ENCODE data around the gene COMMD9. TPM values are rescaled to one million over a fixed set of nuclear protein-coding genes. Genes with fewer than 3 reads are reported as not detected.

Gene COMMD9
- total and polyA plus RNA-seq, 9 donors: 46.4 to 70.2 (median 54.2) TPM

- Histone ChIP-seq H3K27ac (ENCODE audit: low read length) (no peak overlapping the region), H3K4me3 (ENCODE audit: low read length) (no peak overlapping the region), H3K4me1 (ENCODE audit: control insufficient read depth, insufficient read depth, low read length) (peaks cover 2% of the 10 kb centered on the region), H3K9me3 (replicated peaks; ENCODE audit: control insufficient read depth, low read depth, low read length) (no peaks in the 10 kb centered on the region), H3K27me3 (ENCODE audit: control insufficient read depth, insufficient read depth, low read length) (peaks cover 2% of the 10 kb centered on the region), H3K36me3 (ENCODE audit: control insufficient read depth, insufficient read depth, low read length) (no peaks in the 10 kb centered on the region)
- 50% methylated on average over 1 of the region's 4 CpGs for WGBS (ENCODE audit: insufficient coverage)
- no peak for DNase-seq
These were observed 48.4 kb downstream of the COMMD9 start for GRCh38 chr11:36240801-36241200.

DNA sequence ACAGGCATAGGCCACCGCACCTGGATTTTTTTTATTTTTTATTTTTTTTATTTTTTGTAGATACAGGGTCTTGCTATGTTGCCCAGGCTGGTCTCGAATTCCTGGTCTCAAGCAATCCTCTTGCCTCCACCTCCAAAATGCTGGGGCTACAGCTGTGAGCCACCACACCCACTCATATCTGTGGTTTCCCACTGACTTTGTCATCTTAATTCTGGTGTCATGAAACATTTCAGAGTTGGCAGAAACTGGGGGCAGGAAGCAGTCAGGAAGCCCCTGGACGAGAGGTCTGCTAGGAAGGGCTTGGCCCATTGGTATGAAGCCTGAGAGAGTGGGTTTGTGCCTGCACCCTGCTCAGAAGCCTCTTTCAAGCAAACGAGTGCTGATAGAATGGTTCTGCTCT lies 49.1 kb downstream of the COMMD9 start:
- DNase-seq: no peak
- 51% methylated on average over 2 of the region's 4 CpGs for WGBS (ENCODE audit: insufficient coverage)
- Histone ChIP-seq H3K4me3 (ENCODE audit: low read length) (no peak overlapping the region), H3K4me1 (ENCODE audit: control insufficient read depth, insufficient read depth, low read length) (peaks cover 2% of the 10 kb centered on the region), H3K9me3 (replicated peaks; ENCODE audit: control insufficient read depth, low read depth, low read length) (no peaks in the 10 kb centered on the region), H3K27me3 (ENCODE audit: control insufficient read depth, insufficient read depth, low read length) (no peaks in the 10 kb centered on the region), H3K27ac (ENCODE audit: low read length) (no peak overlapping the region), H3K36me3 (ENCODE audit: control insufficient read depth, insufficient read depth, low read length) (no peaks in the 10 kb centered on the region)

DNA sequence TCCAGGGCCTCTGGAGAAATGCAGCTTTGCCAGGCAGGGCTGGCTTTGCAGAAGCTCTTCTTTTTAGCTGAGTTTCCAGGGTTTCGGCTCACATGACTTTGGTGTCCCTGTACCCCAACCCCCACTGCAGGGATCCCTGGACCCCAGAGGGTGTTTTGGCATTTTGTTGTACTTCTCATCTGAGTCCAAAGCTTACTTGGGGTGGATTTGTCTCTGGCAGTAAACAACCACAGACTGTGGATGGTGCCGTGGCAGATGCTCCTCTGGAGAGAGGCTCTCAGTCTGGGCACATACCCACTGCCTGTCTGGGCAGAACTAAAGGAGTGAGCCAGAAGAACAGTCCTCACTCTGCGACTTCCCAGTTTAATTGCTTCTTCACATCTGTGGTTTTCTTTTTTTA lies 49.6 kb downstream of the COMMD9 start:
- WGBS (ENCODE audit: insufficient coverage): no CpG with 5 or more reads among the region's 3 CpGs
- H3K27me3 ChIP-seq (ENCODE audit: control insufficient read depth, insufficient read depth, low read length): no peaks in the 10 kb centered on the region
- H3K4me1 ChIP-seq (ENCODE audit: control insufficient read depth, insufficient read depth, low read length): peaks cover 2% of the 10 kb centered on the region
- H3K27ac ChIP-seq (ENCODE audit: low read length): no peak overlapping the region
- H3K36me3 ChIP-seq (ENCODE audit: control insufficient read depth, insufficient read depth, low read length): no peaks in the 10 kb centered on the region
- no peak for DNase-seq
- no peaks in the 10 kb centered on the region for H3K9me3 ChIP-seq (replicated peaks; ENCODE audit: control insufficient read depth, low read depth, low read length)
- H3K4me3 ChIP-seq (ENCODE audit: low read length): no peak overlapping the region

- no peaks in the 10 kb centered on the region for H3K27me3 ChIP-seq (ENCODE audit: control insufficient read depth, insufficient read depth, low read length)
- peaks cover 2% of the 10 kb centered on the region for H3K4me1 ChIP-seq (ENCODE audit: control insufficient read depth, insufficient read depth, low read length)
- no peaks in the 10 kb centered on the region for H3K36me3 ChIP-seq (ENCODE audit: control insufficient read depth, insufficient read depth, low read length)
- no peak overlapping the region for H3K4me3 ChIP-seq (ENCODE audit: low read length)
- WGBS (ENCODE audit: insufficient coverage): no CpG with 5 or more reads among the region's 1 CpG
- no peak for DNase-seq
- no peaks in the 10 kb centered on the region for H3K9me3 ChIP-seq (replicated peaks; ENCODE audit: control insufficient read depth, low read depth, low read length)
- H3K27ac ChIP-seq (ENCODE audit: low read length): no peak overlapping the region
These were observed 50.3 kb downstream of the COMMD9 start for GRCh38 chr11:36238881-36239280.

DNA sequence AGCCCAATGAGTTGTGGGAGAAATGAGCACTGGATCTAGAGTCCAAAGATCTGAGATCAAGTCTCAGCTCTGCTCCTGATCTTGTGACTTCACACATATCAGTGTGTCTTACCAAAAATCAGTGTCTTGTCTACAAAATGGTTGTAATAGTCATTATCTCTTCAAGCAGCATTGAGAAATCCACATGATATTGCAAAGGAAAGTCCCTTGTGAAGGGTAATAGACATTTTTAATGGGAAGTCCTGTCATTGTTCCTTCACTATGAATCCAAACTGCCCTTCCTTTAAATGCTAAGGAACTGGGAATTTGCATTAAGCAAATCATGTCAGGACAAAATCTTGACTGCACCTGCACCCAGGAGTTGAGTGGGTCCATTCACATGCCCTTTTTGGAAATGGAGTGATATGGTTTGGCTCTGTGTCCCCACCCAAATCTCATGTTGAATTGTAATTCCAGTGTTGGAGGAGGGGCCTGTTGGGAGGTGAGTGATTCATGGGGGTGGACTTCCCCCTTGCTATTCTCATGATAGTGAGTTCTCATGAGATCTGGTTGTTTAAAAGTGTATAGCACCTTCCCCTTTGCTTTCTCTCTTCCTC lies 51.1 kb downstream of the COMMD9 start:
- Histone ChIP-seq H3K4me3 (ENCODE audit: low read length) (no peak overlapping the region), H3K4me1 (ENCODE audit: control insufficient read depth, insufficient read depth, low read length) (no peaks in the 10 kb centered on the region), H3K27me3 (ENCODE audit: control insufficient read depth, insufficient read depth, low read length) (no peaks in the 10 kb centered on the region), H3K36me3 (ENCODE audit: control insufficient read depth, insufficient read depth, low read length) (no peaks in the 10 kb centered on the region), H3K9me3 (replicated peaks; ENCODE audit: control insufficient read depth, low read depth, low read length) (no peaks in the 10 kb centered on the region), H3K27ac (ENCODE audit: low read length) (no peak overlapping the region)
- DNase-seq: no peak

- Histone ChIP-seq H3K36me3 (ENCODE audit: control insufficient read depth, insufficient read depth, low read length) (no peaks in the 10 kb centered on the region), H3K27ac (ENCODE audit: low read length) (no peak overlapping the region), H3K4me3 (ENCODE audit: low read length) (no peak overlapping the region), H3K4me1 (ENCODE audit: control insufficient read depth, insufficient read depth, low read length) (no peaks in the 10 kb centered on the region), H3K9me3 (replicated peaks; ENCODE audit: control insufficient read depth, low read depth, low read length) (no peaks in the 10 kb centered on the region), H3K27me3 (ENCODE audit: control insufficient read depth, insufficient read depth, low read length) (no peaks in the 10 kb centered on the region)
- no peak for DNase-seq
These were observed 51.8 kb downstream of the COMMD9 start for GRCh38 chr11:36237391-36237790.

GRCh38 chr11:36235750-36236149 lies 53.5 kb downstream of the COMMD9 start:
- no peaks in the 10 kb centered on the region for H3K4me1 ChIP-seq (ENCODE audit: control insufficient read depth, insufficient read depth, low read length)
- no peak for DNase-seq
- peaks cover 5% of the 10 kb centered on the region for H3K36me3 ChIP-seq (ENCODE audit: control insufficient read depth, insufficient read depth, low read length)
- H3K27me3 ChIP-seq (ENCODE audit: control insufficient read depth, insufficient read depth, low read length): no peaks in the 10 kb centered on the region
- no peak overlapping the region for H3K27ac ChIP-seq (ENCODE audit: low read length)
- H3K9me3 ChIP-seq (replicated peaks; ENCODE audit: control insufficient read depth, low read depth, low read length): no peaks in the 10 kb centered on the region
- H3K4me3 ChIP-seq (ENCODE audit: low read length): no peak overlapping the region
- WGBS (ENCODE audit: insufficient coverage): 95% methylated on average over 2 of the region's 3 CpGs

DNA sequence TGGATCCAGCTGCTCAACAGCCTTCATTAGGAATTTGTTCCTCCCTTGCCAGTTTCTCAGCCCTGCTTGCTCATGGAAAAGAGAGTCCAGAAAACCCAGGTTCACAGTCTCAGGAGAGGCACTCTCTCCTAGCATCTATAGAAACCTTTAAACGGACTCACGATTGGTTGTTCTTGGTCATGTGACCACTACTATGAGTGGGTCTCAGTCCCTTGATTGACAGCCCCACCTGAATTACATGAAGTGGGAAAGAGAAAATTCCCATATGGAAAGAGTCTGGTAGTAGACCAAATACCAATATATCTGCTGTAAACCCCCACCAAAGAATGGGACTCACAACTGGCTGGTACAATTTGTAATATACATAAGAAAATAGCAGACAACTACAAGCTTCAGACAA lies 54.4 kb downstream of the COMMD9 start:
- H3K4me3 ChIP-seq (ENCODE audit: low read length): no peak overlapping the region
- no peak for DNase-seq
- H3K27me3 ChIP-seq (ENCODE audit: control insufficient read depth, insufficient read depth, low read length): no peaks in the 10 kb centered on the region
- no CpG with 5 or more reads among the region's 2 CpGs for WGBS (ENCODE audit: insufficient coverage)
- H3K9me3 ChIP-seq (replicated peaks; ENCODE audit: control insufficient read depth, low read depth, low read length): no peaks in the 10 kb centered on the region
- H3K27ac ChIP-seq (ENCODE audit: low read length): no peak overlapping the region
- H3K4me1 ChIP-seq (ENCODE audit: control insufficient read depth, insufficient read depth, low read length): no peaks in the 10 kb centered on the region
- peaks cover 14% of the 10 kb centered on the region for H3K36me3 ChIP-seq (ENCODE audit: control insufficient read depth, insufficient read depth, low read length)

GRCh38 chr11:36233204-36233603 lies 56.0 kb downstream of the COMMD9 start:
- 17% methylated on average over 1 of the region's 3 CpGs for WGBS (ENCODE audit: insufficient coverage)
- H3K9me3 ChIP-seq (replicated peaks; ENCODE audit: control insufficient read depth, low read depth, low read length): no peaks in the 10 kb centered on the region
- no peaks in the 10 kb centered on the region for H3K4me1 ChIP-seq (ENCODE audit: control insufficient read depth, insufficient read depth, low read length)
- DNase-seq: peak; percentile 85
- H3K27me3 ChIP-seq (ENCODE audit: control insufficient read depth, insufficient read depth, low read length): no peaks in the 10 kb centered on the region
- H3K27ac ChIP-seq (ENCODE audit: low read length): no peak overlapping the region
- no peak overlapping the region for H3K4me3 ChIP-seq (ENCODE audit: low read length)
- peaks cover 25% of the 10 kb centered on the region for H3K36me3 ChIP-seq (ENCODE audit: control insufficient read depth, insufficient read depth, low read length)

DNA sequence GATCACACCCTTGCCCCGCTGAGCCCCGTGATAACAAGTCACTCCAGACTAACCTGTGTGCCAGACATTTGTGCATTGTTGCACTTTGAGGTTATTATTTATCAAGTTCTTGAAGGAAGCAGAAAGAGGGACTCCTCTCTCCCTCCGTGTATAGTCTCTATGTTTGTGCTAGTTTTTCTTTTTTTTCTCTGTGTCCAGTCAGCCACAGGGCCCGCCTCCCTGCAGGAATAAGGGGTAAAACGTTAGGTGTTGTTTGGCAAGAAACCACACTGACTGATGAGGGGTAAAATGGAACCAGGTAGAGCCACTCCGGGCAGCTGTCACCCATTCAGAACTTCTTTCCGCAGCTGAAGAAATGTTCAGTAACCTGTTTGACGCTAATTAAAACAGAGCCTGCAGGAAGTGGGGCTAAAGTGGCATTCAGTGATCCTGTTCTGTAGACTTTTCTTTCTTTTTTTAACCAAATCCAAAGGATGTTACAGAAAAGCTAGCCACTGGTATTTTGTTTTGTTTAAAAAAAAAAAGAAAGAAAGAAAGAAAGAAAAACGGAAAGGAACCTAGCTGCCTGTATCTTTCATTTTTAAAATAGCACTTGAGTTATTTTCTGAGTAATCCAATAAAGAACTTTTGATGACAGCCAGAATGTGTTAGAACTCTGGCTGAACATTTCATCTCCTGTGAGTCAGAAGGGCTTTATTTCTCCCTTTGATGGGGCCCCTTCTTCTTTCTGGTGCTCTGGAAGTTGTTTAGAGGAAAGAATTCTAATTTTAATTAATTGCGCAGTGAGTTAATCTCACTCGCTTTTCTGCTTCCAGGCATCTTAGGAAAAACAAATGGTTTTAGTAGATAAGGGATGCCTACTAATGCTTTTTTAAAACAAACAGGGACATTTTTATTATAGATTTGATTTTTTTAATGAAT lies 58.2 kb downstream of the COMMD9 start:
- DNase-seq: peak; percentile 31
- no peaks in the 10 kb centered on the region for H3K4me1 ChIP-seq (ENCODE audit: control insufficient read depth, insufficient read depth, low read length)
- H3K27me3 ChIP-seq (ENCODE audit: control insufficient read depth, insufficient read depth, low read length): no peaks in the 10 kb centered on the region
- H3K27ac ChIP-seq (ENCODE audit: low read length): no peak overlapping the region
- peaks cover 33% of the 10 kb centered on the region for H3K36me3 ChIP-seq (ENCODE audit: control insufficient read depth, insufficient read depth, low read length)
- H3K4me3 ChIP-seq (ENCODE audit: low read length): no peak overlapping the region
- WGBS (ENCODE audit: insufficient coverage): no CpG with 5 or more reads among the region's 11 CpGs
- H3K9me3 ChIP-seq (replicated peaks; ENCODE audit: control insufficient read depth, low read depth, low read length): no peaks in the 10 kb centered on the region
